B cell (primary cell): ENCODE data around the gene TFF3. TPM values are rescaled to one million over a fixed set of nuclear protein-coding genes. Genes with fewer than 3 reads are reported as not detected.

ENCODE experiments used
- ATAC-seq: fragments of 200-7000 bp; cut with Tn5 transposase; one replicate; pipeline ENCODE4 v1.10.0; 2021; ENCODE audit warnings: low read depth, mild to moderate bottlenecking, moderate number of reproducible peaks, moderate library complexity
- CTCF ChIA-PET: fragments of 350-600 bp; sonication (Branson Sonifier 250); formaldehyde crosslinking; loops from one replicate; lab custom pipeline; 2021; ENCODE audit warnings: antibody characterized with exemption, inconsistent platforms; lab: Charles Lee
- POLR2A ChIA-PET: fragments of 350-600 bp; sonication (Branson Sonifier 250); formaldehyde crosslinking; loops from one replicate; lab custom pipeline; 2021; ENCODE audit warnings: antibody characterized with exemption; lab: Charles Lee
- DNase-seq: peaks from one replicate; pipeline ENCODE4 v3.0.0; 2013
- H2AFZ ChIP-seq: 2 replicates; pipeline ENCODE4 v1.6.1; 2012; ENCODE audit warnings: mild to moderate bottlenecking, low read depth, low read length; ENCODE audit not compliant: insufficient read depth, poor library complexity, severe bottlenecking
- H3K27ac ChIP-seq, 2 donors: 1 replicate in 1 of 2; 2 replicates in 1 of 2; pipeline ENCODE4 v1.5.1; 2012 to 2013; ENCODE audit warnings: low read length in 2 of 2, mild to moderate bottlenecking in 2 of 2, moderate library complexity in 1 of 2
- H3K27me3 ChIP-seq, 4 experiments: fragments of 200-600 bp in 1 of 4; sonication (generic) in 1 of 4; replicated peaks in 1 of 4; 1 replicate in 2 of 4; 2 replicates in 2 of 4; pipeline versions ENCODE4 v1.6.1 to v1.7.0; 2013 to 2016; ENCODE audit warnings: low read length in 3 of 4, mild to moderate bottlenecking in 2 of 4, mixed read lengths in 1 of 4, moderate library complexity in 1 of 4; ENCODE audit not compliant: insufficient read depth in 4 of 4, control insufficient read depth in 3 of 4; ENCODE audit errors: control extremely low read depth in 1 of 4
- H3K36me3 ChIP-seq, 2 experiments: replicated peaks in 1 of 2; 1 replicate in 1 of 2; 2 replicates in 1 of 2; pipeline versions ENCODE4 v1.6.1 to v1.7.1; 2013; ENCODE audit warnings: low read length in 1 of 2; ENCODE audit not compliant: insufficient read depth in 2 of 2, control insufficient read depth in 1 of 2; ENCODE audit errors: control extremely low read depth in 1 of 2, extremely low read depth in 1 of 2
- H3K4me1 ChIP-seq, 2 donors: fragments of 200-600 bp in 1 of 2; sonication (generic) in 1 of 2; 1 replicate in 1 of 2; 2 replicates in 1 of 2; pipeline versions ENCODE4 v1.5.1 to v1.6.1; 2013 to 2017; ENCODE audit warnings: low read length in 2 of 2; ENCODE audit not compliant: control insufficient read depth in 2 of 2, insufficient read depth in 2 of 2
- H3K4me2 ChIP-seq: replicated peaks from 2 replicates; pipeline ENCODE3; 2012; ENCODE audit warnings: mild to moderate bottlenecking, low read depth, low read length; ENCODE audit not compliant: poor library complexity, severe bottlenecking
- H3K4me3 ChIP-seq, 5 experiments: fragments of 200-600 bp in 1 of 5; sonication (generic) in 1 of 5; 1 replicate in 3 of 5; 2 replicates in 2 of 5; pipeline versions ENCODE4 v1.5.1 to v1.7.0; 2011 to 2016; ENCODE audit warnings: low read length in 4 of 5, mild to moderate bottlenecking in 4 of 5, low read depth in 2 of 5, control low read depth in 1 of 5, moderate library complexity in 1 of 5; ENCODE audit not compliant: insufficient read depth in 1 of 5; ENCODE audit errors: control extremely low read depth in 1 of 5, extremely low read depth in 1 of 5
- H3K79me2 ChIP-seq: fragments of 200-600 bp; sonication (generic); one replicate; pipeline ENCODE4 v1.6.0; 2016; ENCODE audit warnings: low read length; ENCODE audit not compliant: control insufficient read depth, insufficient read depth
- H3K9ac ChIP-seq: fragments of 200-600 bp; sonication (generic); 2 replicates; pipeline ENCODE4 v1.6.1; 2017; ENCODE audit warnings: mild to moderate bottlenecking, low read length, moderate library complexity
- H3K9me3 ChIP-seq, 3 donors: one replicate each; pipeline versions ENCODE4 v1.6.1 to v1.7.1; 2013; ENCODE audit warnings: low read length in 2 of 3; ENCODE audit not compliant: control insufficient read depth in 2 of 3, insufficient read depth in 1 of 3; ENCODE audit errors: control extremely low read depth in 1 of 3
- H4K20me1 ChIP-seq: 2 replicates; pipeline ENCODE4 v1.6.0; 2012; ENCODE audit warnings: mild to moderate bottlenecking, low read length; ENCODE audit not compliant: insufficient read depth, control insufficient read depth, poor library complexity, severe bottlenecking
- H3K27ac Mint-ChIP-seq: one replicate; pipeline ENCODE4 v1.8.0; 2021; ENCODE audit warnings: mixed read lengths
- H3K27me3 Mint-ChIP-seq: one replicate; pipeline ENCODE4 v1.8.0; 2021; ENCODE audit warnings: mixed read lengths
- H3K4me1 Mint-ChIP-seq: one replicate; pipeline ENCODE4 v1.8.0; 2021; ENCODE audit warnings: mixed read lengths
- H3K4me3 Mint-ChIP-seq: one replicate; pipeline ENCODE4 v1.8.0; 2021; ENCODE audit warnings: mixed read lengths
- H3K9me3 Mint-ChIP-seq: one replicate; pipeline ENCODE4 v1.8.0; 2022; ENCODE audit warnings: mixed read lengths; ENCODE audit not compliant: insufficient read depth
- CTCF ChIP-seq: fragments of 200-600 bp; IDR thresholded peaks from one replicate; pipeline ENCODE4 v1.8.0; 2022; ENCODE audit warnings: antibody characterized with exemption, mild to moderate bottlenecking
- EZH2 ChIP-seq: IDR thresholded peaks from 2 replicates; pipeline ENCODE4 v1.6.1; 2012; ENCODE audit warnings: borderline replicate concordance, low read depth, mild to moderate bottlenecking, moderate library complexity, low read length; ENCODE audit not compliant: insufficient read depth, poor library complexity, severe bottlenecking
- WGBS: methylation state at CpG from one replicate; pipeline ENCODE4 v1.1.5; 2013; ENCODE audit warnings: missing lambda C conversion rate; ENCODE audit not compliant: insufficient coverage; 5-methylcytosine and 5-hydroxymethylcytosine counted together
- intact Hi-C: fragments of 100-400 bp; cut with micrococcal nuclease; formaldehyde crosslinking; loops from one replicate; pipeline ENCODE4 v1.10.0; 2022
- polyA plus RNA-seq: library from polyadenylated mRNA; depleted of rRNA; stranded (reverse); fragments of >200 nt; gene quantifications from 2 replicates; pipeline ENCODE4 v1.2.3, GENCODE V29; 2012
- total RNA-seq, 2 donors: library from RNA; stranded (reverse); fragments of 120-200 nt in 1 of 2; gene quantifications; 1 replicate in 1 of 2; 2 replicates in 1 of 2; pipeline versions ENCODE4 v1.2.3 to v1.2.4, GENCODE V29; 2013 to 2022

TFF3 gene
- total and polyA plus RNA-seq, 2 donors (not counting 1 experiment from before 2014, with no cell fraction given): not detected

GRCh38 chr21:42330380-42331371, 15.5 kb upstream of the TFF3 start:
- no peaks in the 10 kb centered on the region for H3K4me1 ChIP-seq
- no peaks in the 10 kb centered on the region for H3K36me3 ChIP-seq
- TF ChIP-seq CTCF: no peak
- no peak for TF ChIP-seq EZH2
- no peak for ATAC-seq
- POLR2A ChIA-PET: no interaction called here
- no peak overlapping the region for H3K4me2 ChIP-seq
- no peak overlapping the region for H3K27ac Mint-ChIP-seq
- no peak overlapping the region for H2AFZ ChIP-seq
- peaks cover 13% of the 10 kb centered on the region for H3K9me3 Mint-ChIP-seq
- no peaks in the 10 kb centered on the region for H3K79me2 ChIP-seq
- no peaks in the 10 kb centered on the region for H3K4me1 Mint-ChIP-seq
- no peak overlapping the region for H3K9ac ChIP-seq
- no peak overlapping the region for H3K4me3 ChIP-seq
- H3K9me3 ChIP-seq: peaks cover 1 to 13% (median 10%) of the 10 kb centered on the region in 3 donors
- no peak for DNase-seq
- H3K27ac ChIP-seq: no peak overlapping the region
- peaks cover 21% of the 10 kb centered on the region for H3K27me3 Mint-ChIP-seq
- no peak overlapping the region for H3K4me3 Mint-ChIP-seq
- H3K27me3 ChIP-seq: peaks cover 0 to 17% (median 6%) of the 10 kb centered on the region in 4 experiments
- no peaks in the 10 kb centered on the region for H4K20me1 ChIP-seq
- intact Hi-C loops: loop anchor here (10.0 kb wide), 1 partner anchor 166 kb away; no protein-coding TSS in a partner anchor
- CTCF ChIA-PET: interaction anchor here (1.0 to 1.2 kb wide), 2 partner anchors 21 to 206 kb away, joined by 3 read pairs; no protein-coding TSS in a partner anchor
- WGBS: no CpG with 5 or more reads among the region's 4 CpGs

- Histone ChIP-seq H3K27me3 (peaks cover 0 to 16% (median 5%) of the 10 kb centered on the region in 4 experiments), H3K27ac (no peak overlapping the region), H3K4me2 (no peak overlapping the region), H2AFZ (no peak overlapping the region), H4K20me1 (no peaks in the 10 kb centered on the region), H3K36me3 (no peaks in the 10 kb centered on the region), H3K79me2 (no peaks in the 10 kb centered on the region), H3K4me1 (peaks cover 2% of the 10 kb centered on the region in 2 donors), H3K9me3 (no peaks in the 10 kb centered on the region), H3K4me3 (no peak overlapping the region), H3K9ac (no peak overlapping the region)
- ChIA-PET POLR2A (no interaction called here), CTCF (no interaction called here)
- ATAC-seq (no peak), DNase-seq (no peak)
- no peaks in the 10 kb centered on the region for H3K9me3 Mint-ChIP-seq
- peaks cover 3% of the 10 kb centered on the region for H3K4me1 Mint-ChIP-seq
- H3K27ac Mint-ChIP-seq: no peak overlapping the region
- WGBS: 98% methylated on average over 5 of the region's 6 CpGs
- intact Hi-C loops: no loop called here
- peaks cover 31% of the 10 kb centered on the region for H3K27me3 Mint-ChIP-seq
- no peak for TF ChIP-seq EZH2
- no peak for TF ChIP-seq CTCF
- no peak overlapping the region for H3K4me3 Mint-ChIP-seq
Observed at GRCh38 chr21:42324896-42325295, 9.7 kb upstream of the TFF3 start.
